ENCODE data around the gene CDK5.

DNA sequence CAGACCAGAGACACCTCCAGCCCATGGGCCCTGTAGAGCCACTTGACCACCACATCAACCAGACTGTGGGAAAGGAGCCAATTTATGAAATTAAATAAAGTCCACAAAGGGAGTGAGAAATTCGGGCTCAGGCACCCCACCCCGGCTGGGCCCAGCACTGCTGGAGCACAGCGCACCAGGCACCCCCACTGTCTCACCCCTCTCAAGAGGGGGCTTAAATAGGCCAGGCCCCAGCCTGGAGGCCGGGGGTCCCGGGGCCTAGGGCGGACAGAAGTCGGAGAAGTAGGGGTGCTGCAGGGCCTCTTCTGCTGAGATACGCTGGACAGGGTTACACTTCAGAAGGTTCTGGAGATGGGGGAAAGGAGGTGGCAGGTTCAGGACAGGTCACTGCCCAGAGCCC is 3.9 kb downstream of the CDK5 start:
- TF ChIP-seq, protein P1, sequence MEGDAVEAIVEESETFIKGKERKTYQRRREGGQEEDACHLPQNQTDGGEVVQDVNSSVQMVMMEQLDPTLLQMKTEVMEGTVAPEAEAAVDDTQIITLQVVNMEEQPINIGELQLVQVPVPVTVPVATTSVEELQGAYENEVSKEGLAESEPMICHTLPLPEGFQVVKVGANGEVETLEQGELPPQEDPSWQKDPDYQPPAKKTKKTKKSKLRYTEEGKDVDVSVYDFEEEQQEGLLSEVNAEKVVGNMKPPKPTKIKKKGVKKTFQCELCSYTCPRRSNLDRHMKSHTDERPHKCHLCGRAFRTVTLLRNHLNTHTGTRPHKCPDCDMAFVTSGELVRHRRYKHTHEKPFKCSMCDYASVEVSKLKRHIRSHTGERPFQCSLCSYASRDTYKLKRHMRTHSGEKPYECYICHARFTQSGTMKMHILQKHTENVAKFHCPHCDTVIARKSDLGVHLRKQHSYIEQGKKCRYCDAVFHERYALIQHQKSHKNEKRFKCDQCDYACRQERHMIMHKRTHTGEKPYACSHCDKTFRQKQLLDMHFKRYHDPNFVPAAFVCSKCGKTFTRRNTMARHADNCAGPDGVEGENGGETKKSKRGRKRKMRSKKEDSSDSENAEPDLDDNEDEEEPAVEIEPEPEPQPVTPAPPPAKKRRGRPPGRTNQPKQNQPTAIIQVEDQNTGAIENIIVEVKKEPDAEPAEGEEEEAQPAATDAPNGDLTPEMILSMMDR (IDR thresholded peaks at IDR 0.05): no peak
- TF ChIP-seq POLR2A (IDR thresholded peaks at IDR 0.05) (no peak), POLR2AphosphoS5 (IDR thresholded peaks at IDR 0.05) (no peak)

All from breast epithelium (tissue), 3 donors.